Stimulated activated naive CD8-positive, alpha-beta T cell treated with anti-CD3 and anti-CD28 coated beads, Interleukin-15, Interleukin-2, amounts not matched to agents 100 U/mL and 50 U/mL, for 24 hours (primary cell): Measurements from ENCODE around the gene PALM.
"Not testable (repeated sequence)": the region's sequence is repeated elsewhere in the genome, so short reads cannot be mapped to it uniquely, and the experiment has no call there.

ENCODE experiments used
- ATAC-seq: fragments of 150-1000 bp; cut with Tn5 transposase; one replicate; pipeline ENCODE4 v1.10.0; 2021
- DNase-seq: peaks from one replicate; pipeline ENCODE4 v3.0.0; 2021

Gene PALM

DNA sequence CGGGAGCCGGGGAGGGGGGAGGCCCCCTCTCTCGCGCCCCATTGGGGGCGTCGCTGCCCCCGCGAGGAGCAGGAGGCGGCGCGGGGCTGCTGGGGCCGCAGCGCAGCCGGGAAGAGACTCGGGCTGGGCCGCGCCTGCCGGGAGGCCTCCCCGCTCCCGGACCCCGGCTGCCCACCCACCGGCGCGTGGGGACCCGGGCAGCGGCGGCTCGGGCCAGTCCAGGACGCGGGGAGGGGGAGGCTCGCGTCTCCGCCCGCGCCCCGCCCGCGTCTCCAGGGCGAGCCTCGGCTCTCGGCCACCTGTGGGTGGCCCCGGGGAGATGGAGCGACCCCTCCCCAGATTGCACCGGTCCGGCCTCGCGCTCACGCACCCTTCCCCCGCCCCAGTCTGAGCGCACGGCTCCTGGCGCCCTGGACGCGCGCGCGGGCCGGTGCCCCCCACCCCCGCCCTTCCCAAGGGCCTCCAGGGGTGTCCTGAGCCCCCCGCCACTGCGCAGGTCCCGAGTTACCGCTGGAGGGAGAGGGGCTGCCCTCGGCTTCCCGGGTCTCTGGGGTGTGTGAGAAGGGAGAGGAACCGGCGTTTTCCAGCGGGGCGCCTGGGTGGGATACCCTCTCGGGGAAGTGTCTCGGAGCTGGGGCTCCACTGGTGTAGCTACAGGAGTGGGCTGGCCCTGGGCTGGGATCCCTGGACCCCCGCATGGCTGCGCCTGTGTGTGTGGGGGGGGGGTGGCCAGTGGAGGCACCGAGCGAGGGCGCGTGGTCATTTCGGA lies 645 bp downstream of the PALM start:
- ATAC-seq, result no peak

DNA sequence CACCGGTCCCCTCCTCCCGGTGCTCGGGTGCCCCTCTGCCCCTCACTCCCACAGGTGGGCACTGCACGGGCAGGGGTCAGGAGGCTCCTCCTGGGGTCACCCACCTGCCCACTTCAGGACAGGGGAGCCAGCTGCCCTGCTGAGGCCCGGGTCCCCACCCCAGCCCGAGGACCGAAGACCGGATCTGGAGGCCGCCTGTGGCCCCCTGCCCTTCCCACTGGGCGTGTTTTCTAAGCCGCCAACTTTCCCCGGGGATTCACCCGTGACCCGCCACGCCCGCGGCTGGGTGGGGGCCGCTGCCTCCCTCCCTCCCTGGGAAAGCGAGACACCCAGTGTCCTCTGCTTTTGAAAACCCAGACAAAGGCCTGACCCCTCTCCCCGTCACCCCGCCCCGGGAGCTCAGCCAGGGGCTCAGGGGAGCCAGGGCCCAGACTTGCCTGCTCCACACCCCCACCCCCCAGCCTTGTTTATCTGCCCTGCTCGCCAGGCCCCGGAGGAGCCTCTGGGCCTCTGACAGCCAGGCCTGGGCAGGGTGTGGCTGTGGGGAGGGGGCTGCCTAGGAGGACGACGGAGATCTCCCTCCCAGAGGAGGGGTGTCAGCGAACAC lies 1.3 kb downstream of the PALM start:
- DNase-seq (no peak), ATAC-seq (no peak)

More for the DNA sequence above, 645 bp downstream of the PALM start:
- no peak for DNase-seq

- DNase-seq (no peak), ATAC-seq (no peak)
Observed at GRCh38 chr19:710767-711166, 2.0 kb downstream of the PALM start.

- DNase-seq, result no peak
- no peak for ATAC-seq
Observed at GRCh38 chr19:711254-711653, 2.5 kb downstream of the PALM start.

DNA sequence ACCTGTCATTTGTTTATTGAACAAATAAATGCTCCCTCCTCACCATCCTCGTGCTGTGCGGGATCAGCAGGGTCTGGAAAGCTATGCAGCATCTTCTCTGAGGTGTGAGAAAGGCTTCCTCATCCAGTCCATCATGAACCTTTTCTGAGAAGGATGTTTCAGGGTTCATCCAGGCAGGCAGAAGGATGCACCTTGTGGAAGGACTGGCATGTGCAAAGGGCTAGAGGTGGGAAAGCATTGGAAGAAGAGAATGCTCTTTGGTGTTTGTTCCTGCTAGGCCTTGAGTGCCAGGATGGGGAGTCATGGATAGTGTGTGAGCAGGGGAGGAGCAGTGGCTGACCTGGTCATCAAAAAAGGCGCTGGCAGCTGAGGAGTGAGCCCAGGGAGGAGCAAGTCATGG lies 6.6 kb downstream of the PALM start:
- DNase-seq, result no peak

GRCh38 chr19:718251-718951 lies 9.7 kb downstream of the PALM start:
- no peak for ATAC-seq

More for the DNA sequence above, 6.6 kb downstream of the PALM start:
- no peak for ATAC-seq

DNA sequence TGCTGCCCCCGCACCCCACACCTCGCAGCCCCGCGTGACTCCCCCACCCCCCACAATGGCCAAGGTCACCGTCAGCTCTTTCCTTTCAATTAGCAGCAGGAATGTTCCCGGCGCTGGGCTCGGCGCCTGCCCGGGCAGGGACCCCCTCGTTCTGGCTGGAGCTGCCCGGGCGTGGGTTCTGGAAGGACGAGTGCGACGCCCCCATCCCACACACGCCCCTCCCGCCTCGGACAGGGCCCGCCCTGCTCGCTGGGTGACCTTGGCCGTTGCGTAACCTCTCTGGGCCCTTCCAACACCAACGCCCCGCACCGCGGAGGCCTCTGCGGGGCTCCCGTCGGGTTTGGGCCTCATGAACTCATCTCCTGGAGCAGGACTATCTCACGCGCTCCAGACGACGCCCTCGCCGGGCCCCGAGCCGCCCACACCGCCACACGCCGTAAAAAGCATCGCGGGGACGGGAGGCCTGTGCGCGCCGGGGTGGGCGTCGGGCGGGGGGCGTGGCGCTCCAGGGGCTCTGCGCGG lies 10.3 kb downstream of the PALM start:
- no peak for ATAC-seq
- no peak for DNase-seq

More at GRCh38 chr19:718251-718951, 9.7 kb downstream of the PALM start:
- DNase-seq, result no peak

DNA sequence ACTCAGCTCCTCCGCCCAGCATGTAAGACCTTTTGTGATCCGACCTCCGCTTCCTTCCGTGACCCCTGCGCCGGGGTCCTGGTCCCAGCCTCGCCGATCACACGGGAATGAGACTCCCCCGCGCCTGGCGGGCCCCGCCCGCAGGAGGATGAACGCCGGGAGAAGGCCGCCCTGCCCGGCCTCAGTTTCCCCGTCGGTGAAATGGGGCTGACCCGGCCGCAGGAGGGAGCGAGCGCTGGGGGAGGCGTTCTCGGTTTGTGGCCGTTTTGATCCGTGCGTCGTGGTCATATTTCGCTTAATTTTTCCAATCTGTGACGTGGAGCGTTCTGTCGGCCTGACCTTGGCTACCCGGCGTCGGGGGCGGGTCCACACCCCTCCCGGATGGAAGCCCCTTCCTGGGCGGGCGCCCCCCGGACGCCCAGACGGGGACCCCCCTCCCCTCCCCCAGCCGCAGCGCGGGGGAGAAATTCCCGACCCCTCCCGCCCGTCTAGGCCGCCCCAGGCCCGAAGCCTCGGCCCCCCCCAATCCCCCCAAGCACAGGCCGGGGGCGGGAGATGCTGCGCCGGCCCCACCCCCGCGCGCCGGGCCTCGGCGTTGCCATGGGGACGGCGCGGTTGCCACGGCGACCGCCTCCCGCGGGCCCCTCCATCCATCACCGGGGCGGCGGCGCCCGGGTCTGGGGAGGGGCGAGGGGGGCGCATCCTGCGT lies 11.1 kb downstream of the PALM start:
- DNase-seq (no peak), ATAC-seq (no peak)

- ATAC-seq, result no peak
- no peak for DNase-seq
Observed at GRCh38 chr19:720345-721160, 11.8 kb downstream of the PALM start.

DNA sequence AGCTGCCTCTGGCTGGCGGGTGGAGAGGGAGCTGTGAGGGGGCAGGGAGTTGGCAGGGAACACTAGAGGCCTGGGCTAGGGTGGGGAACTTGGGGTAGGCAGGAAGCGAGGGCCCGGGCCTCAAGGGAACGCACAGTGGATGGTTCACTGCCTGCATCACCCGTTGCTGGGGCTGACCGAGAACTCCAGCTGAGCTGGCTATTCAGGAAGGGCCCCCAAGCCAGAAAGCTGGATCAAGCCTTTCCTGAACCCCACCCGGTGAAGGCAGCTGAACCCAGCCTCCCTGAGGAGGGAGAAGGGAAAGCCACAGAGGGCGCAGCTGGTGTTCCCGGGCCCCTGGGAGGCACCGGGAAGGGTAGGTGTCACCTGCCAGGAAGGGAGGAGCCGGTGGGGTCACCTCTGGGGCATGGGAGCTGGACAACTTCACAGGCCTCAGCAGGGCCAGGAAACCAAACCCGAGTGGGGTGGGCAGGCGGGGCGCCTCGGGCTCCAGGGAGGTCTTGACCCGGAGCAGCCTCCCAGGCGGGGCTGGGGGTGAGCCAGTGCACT lies 13.9 kb downstream of the PALM start:
- DNase-seq, result no peak
- no peak for ATAC-seq

GRCh38 chr19:723247-723646 lies 14.5 kb downstream of the PALM start:
- ATAC-seq (no peak), DNase-seq (no peak)

- no peak for ATAC-seq
- DNase-seq, result no peak
Observed at GRCh38 chr19:723714-724113, 15.0 kb downstream of the PALM start.

DNA sequence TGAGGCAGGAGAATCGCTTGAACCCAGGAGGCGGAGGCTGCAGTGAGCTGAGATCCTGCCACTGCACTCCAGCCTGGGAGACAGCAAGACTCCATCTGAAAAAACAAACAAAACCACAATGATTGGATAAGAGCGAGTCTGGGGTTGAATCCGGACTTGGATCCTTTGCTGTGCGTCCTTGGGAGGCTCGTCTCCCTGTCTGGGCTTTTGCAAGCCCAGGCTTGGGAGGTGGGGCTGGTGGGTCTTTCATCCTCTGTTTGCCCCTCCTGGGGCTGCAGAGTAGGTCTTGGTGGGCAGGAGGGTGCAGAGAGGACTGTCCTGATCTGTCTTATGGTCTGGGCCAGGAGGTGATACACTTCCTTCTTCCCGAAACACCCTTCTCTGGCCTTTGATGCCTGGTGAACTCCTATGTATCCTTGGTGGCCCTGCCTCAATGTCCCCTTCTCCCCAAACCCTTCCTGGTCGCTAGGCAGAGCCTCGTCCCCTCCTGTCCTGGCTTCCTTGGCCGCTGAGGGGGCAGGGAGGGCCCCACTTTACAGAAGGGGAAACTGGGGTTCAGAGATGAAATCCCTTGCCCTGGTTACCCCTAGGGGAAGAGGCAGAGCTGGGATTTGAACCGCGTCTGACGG lies 16.8 kb downstream of the PALM start:
- DNase-seq, result no peak
- ATAC-seq, result no peak

DNA sequence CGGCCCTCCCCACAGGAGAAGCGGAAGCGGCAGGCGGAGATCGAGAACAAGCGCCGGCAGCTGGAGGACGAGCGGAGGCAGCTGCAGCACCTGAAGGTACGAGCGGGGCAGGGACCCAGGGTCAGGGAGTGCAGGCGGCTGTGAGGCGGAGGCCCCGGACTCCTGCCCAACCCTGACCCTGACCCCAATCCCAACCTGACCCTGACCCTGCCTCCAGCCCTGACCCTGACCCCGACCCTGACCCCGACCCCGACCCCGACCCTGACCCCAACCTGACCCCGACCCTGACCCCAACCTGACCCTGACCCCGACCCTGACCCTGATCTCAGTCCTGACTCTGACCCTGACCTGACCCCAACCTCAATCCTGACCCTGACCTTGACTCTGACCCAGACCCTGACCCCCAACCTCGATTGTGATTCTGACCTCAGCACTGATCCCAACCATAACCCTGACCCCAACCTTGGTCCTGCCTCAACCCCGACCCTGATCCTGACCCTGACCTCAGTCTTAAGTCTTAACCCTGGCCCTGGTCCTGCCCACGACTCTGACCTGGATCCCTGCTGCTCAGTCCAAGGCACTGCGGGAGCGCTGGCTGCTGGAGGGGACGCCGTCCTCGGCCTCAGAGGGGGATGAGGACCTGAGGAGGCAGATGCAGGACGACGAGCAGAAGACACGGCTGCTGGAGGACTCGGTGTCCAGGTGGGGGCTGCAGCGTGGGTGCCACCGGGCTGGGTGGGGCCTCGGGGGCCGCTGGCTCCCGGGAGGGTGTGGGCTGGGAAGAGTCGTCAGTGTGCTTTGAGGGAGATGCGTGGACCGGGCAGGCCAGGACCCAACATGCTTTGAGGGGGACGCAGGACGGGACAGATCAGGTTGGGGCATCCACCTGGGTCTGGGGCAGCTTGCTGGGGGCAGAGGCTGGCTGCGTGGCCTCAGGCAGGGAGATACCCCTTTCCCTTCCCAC lies 18.5 kb downstream of the PALM start:
- DNase-seq (no peak), ATAC-seq (no peak)

GRCh38 chr19:728011-728410 lies 19.3 kb downstream of the PALM start:
- DNase-seq, result no peak
- ATAC-seq, result no peak

DNA sequence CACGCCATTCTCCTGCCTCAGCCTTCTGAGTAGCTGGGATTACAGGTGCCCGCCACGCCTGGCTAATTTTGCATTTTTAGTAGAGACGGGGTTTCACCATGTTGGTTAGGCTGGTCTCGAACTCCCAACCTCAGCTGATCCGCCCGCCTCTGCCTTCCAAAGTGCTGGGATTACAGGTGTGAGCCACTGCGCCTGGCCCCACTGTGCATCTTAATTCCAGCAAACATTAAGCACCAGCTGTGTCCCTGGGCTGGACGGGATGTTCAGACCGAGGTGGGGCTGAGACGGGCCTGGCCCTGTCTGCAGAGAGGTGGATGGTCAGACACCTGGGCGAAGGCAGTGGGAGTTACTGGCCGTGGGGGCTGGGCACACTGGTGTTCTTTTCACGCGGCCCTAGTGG lies 20.8 kb downstream of the PALM start:
- ATAC-seq, DNase-seq: not testable (repeated sequence)

GRCh38 chr19:729965-730668 lies 21.4 kb downstream of the PALM start:
- no peak for DNase-seq
- ATAC-seq, result no peak

DNA sequence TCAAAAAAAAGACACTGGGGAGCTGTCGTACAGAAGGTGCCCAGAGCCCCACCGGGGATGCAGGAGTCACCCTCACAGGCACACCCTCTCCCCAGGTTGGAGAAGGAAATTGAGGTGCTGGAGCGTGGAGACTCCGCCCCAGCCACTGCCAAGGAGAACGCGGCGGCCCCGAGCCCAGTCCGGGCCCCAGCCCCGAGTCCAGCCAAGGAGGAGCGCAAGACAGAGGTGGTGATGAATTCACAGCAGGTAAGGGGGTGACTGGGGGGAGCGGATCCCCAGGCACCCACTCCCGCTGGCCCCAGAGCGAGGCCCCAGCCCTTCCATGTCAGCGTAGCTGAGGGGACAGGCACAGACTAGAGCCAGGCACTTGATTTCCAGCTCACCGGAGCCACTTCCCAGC lies 22.3 kb downstream of the PALM start:
- DNase-seq (no peak), ATAC-seq (no peak)
